ENCODE data around the gene LRP11. TPM values are rescaled to one million over a fixed set of nuclear protein-coding genes. Genes with fewer than 3 reads are reported as not detected.

Gene LRP11
- total and polyA plus RNA-seq, 4 donors: 15.8 to 39.5 (median 26.5) TPM

DNA sequence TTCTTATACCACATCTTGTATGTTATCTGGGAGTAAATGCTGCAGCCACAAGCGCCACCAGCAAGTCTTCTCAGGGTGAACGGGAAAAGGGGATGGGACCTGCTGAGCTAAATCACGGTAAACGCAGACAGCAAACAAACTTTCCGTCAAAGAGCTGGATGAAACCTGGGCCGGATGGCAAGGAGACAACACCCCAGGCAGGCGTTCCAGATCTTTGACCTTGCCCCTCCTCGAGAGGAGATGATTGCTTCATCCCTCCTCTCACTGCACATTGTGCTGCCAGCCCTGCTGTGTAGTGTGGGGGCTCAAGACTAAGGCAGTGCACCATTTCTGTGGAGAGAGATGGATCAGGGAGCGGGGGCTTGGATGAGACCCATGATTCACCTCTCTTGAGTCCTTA lies 23.9 kb upstream of the LRP11 start:
- Histone ChIP-seq H3K4me1 (ENCODE audit: control insufficient read depth in 5 of 5, insufficient read depth in 5 of 5, low read length in 5 of 5) (peaks cover 0 to 8% (median 0%) of the 10 kb centered on the region in 5 donors), H3K36me3 (ENCODE audit: control insufficient read depth in 4 of 4, insufficient read depth in 4 of 4, low read length in 4 of 4) (no peaks in the 10 kb centered on the region), H3K4me3 (no peak overlapping the region), H3K27me3 (ENCODE audit: control insufficient read depth in 3 of 3, insufficient read depth in 3 of 3, low read length in 2 of 3) (no peaks in the 10 kb centered on the region), H3K9me3 (ENCODE audit: control insufficient read depth in 4 of 4, insufficient read depth in 3 of 4, low read length in 3 of 4) (no peaks in the 10 kb centered on the region), H3K9ac (ENCODE audit: insufficient read depth in 1 of 2, low read length in 2 of 2) (no peak overlapping the region), H3K27ac (ENCODE audit: low read depth in 1 of 2, low read length in 1 of 2) (no peak overlapping the region)
- peak; percentile 35 for ATAC-seq (ENCODE audit: insufficient read depth, low FRiP score)
- no peak for DNase-seq
- TF ChIP-seq CTCF (IDR thresholded peaks at IDR 0.05; ENCODE audit: control extremely low read depth, extremely low read depth): no peak
- WGBS, 2 donors: 74 to 93% methylated on average over 9 of the region's 9 CpGs

DNA sequence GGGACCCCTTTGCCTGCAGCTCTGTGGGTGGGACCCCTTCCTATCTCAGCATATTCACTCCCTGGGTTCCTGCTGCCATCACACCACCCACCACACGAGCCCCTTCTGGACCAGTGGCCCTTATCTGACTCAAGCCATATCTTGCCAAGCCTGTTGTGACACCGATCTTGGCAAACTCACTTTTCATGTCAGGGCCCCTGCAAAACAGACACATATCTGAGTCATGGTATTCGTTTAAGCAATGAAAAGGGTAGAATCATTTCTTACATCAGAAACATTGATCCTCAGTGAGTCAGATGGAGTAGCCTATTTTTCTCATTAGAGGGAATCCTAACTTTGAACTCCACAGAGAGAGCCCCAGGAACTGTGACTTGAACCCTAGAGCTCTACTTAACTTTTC lies 23.2 kb upstream of the LRP11 start:
- TF ChIP-seq CTCF (IDR thresholded peaks at IDR 0.05; ENCODE audit: control extremely low read depth, extremely low read depth): no peak

DNA sequence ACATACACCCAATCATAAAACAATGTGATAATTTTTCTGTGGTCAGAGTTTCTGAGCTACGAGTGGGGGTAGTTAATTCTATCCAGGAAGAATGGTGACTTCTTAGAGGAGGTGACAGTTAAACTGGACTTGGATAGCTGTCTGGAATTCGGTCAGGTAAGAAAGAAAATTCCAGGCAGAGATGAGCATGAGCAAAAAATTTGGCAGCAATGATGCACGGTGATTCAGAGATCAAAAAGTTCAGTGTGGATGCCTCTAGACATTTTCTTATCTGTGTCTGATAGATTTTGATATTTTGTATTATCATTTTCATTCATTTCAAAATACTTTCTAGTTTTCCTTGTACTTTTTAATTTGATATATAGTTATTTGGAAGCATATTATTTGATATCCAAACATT lies 21.7 kb upstream of the LRP11 start:
- H3K4me1 ChIP-seq (ENCODE audit: control insufficient read depth in 5 of 5, insufficient read depth in 5 of 5, low read length in 5 of 5): peaks cover 0 to 8% (median 0%) of the 10 kb centered on the region in 5 donors
- H3K4me3 ChIP-seq: no peak overlapping the region
- no peaks in the 10 kb centered on the region for H3K9me3 ChIP-seq (ENCODE audit: control insufficient read depth in 4 of 4, insufficient read depth in 3 of 4, low read length in 3 of 4)
- H3K27ac ChIP-seq (ENCODE audit: low read depth in 1 of 2, low read length in 1 of 2): no peak overlapping the region
- no peak for DNase-seq
- ATAC-seq (ENCODE audit: insufficient read depth, low FRiP score): no peak
- WGBS, 2 donors: 88 to 93% methylated on average over 3 of the region's 3 CpGs
- no peaks in the 10 kb centered on the region for H3K27me3 ChIP-seq (ENCODE audit: control insufficient read depth in 3 of 3, insufficient read depth in 3 of 3, low read length in 2 of 3)
- no peaks in the 10 kb centered on the region for H3K36me3 ChIP-seq (ENCODE audit: control insufficient read depth in 4 of 4, insufficient read depth in 4 of 4, low read length in 4 of 4)
- TF ChIP-seq CTCF (IDR thresholded peaks at IDR 0.05; ENCODE audit: control extremely low read depth, extremely low read depth): no peak
- H3K9ac ChIP-seq (ENCODE audit: insufficient read depth in 1 of 2, low read length in 2 of 2): no peak overlapping the region

More for the DNA sequence above, 23.2 kb upstream of the LRP11 start:
- H3K9me3 ChIP-seq (ENCODE audit: control insufficient read depth in 4 of 4, insufficient read depth in 3 of 4, low read length in 3 of 4): no peaks in the 10 kb centered on the region
- no peaks in the 10 kb centered on the region for H3K36me3 ChIP-seq (ENCODE audit: control insufficient read depth in 4 of 4, insufficient read depth in 4 of 4, low read length in 4 of 4)
- no peak overlapping the region for H3K27ac ChIP-seq (ENCODE audit: low read depth in 1 of 2, low read length in 1 of 2)
- no peak overlapping the region for H3K9ac ChIP-seq (ENCODE audit: insufficient read depth in 1 of 2, low read length in 2 of 2)
- peaks cover 0 to 8% (median 0%) of the 10 kb centered on the region in 5 donors for H3K4me1 ChIP-seq (ENCODE audit: control insufficient read depth in 5 of 5, insufficient read depth in 5 of 5, low read length in 5 of 5)
- no peaks in the 10 kb centered on the region for H3K27me3 ChIP-seq (ENCODE audit: control insufficient read depth in 3 of 3, insufficient read depth in 3 of 3, low read length in 2 of 3)
- no peak for DNase-seq
- WGBS, 2 donors: 80 to 84% methylated on average over 3 of the region's 3 CpGs
- H3K4me3 ChIP-seq: no peak overlapping the region
- ATAC-seq (ENCODE audit: insufficient read depth, low FRiP score): no peak

- Histone ChIP-seq H3K27ac (ENCODE audit: low read depth in 1 of 2, low read length in 1 of 2) (no peak overlapping the region), H3K4me3 (no peak overlapping the region), H3K9me3 (ENCODE audit: control insufficient read depth in 4 of 4, insufficient read depth in 3 of 4, low read length in 3 of 4) (no peaks in the 10 kb centered on the region), H3K36me3 (ENCODE audit: control insufficient read depth in 4 of 4, insufficient read depth in 4 of 4, low read length in 4 of 4) (no peaks in the 10 kb centered on the region), H3K27me3 (ENCODE audit: control insufficient read depth in 3 of 3, insufficient read depth in 3 of 3, low read length in 2 of 3) (no peaks in the 10 kb centered on the region), H3K4me1 (ENCODE audit: control insufficient read depth in 5 of 5, insufficient read depth in 5 of 5, low read length in 5 of 5) (peaks cover 0 to 8% (median 0%) of the 10 kb centered on the region in 5 donors), H3K9ac (ENCODE audit: insufficient read depth in 1 of 2, low read length in 2 of 2) (no peak overlapping the region)
- DNase-seq (no peak), ATAC-seq (ENCODE audit: insufficient read depth, low FRiP score) (no peak)
- 81 to 87% methylated on average over 7 of the region's 7 CpGs for WGBS, 2 donors
- TF ChIP-seq CTCF (IDR thresholded peaks at IDR 0.05; ENCODE audit: control extremely low read depth, extremely low read depth): no peak
These were observed 20.5 kb upstream of the LRP11 start for GRCh38 chr6:149884617-149885016.

Measured in lung (tissue), 12 donors.